Lower leg skin (tissue), 3 donors: ENCODE data around the gene ADAD2.

Source experiments
- POLR2A ChIP-seq, 2 donors: fragments of 450-650 bp; IDR thresholded peaks; one replicate each; pipeline ENCODE4 v1.6.1; 2016 to 2017; ENCODE audit warnings: antibody characterized with exemption in 2 of 2, mild to moderate bottlenecking in 1 of 2, moderate library complexity in 1 of 2
- TF ChIP-seq, protein P1 (sequence below), 3 donors: fragments of 450-650 bp; IDR thresholded peaks; one replicate each; pipeline ENCODE4 v1.5.1; 2016; ENCODE audit warnings: antibody characterized with exemption in 3 of 3, mild to moderate bottlenecking in 3 of 3, moderate library complexity in 2 of 3

DNA sequence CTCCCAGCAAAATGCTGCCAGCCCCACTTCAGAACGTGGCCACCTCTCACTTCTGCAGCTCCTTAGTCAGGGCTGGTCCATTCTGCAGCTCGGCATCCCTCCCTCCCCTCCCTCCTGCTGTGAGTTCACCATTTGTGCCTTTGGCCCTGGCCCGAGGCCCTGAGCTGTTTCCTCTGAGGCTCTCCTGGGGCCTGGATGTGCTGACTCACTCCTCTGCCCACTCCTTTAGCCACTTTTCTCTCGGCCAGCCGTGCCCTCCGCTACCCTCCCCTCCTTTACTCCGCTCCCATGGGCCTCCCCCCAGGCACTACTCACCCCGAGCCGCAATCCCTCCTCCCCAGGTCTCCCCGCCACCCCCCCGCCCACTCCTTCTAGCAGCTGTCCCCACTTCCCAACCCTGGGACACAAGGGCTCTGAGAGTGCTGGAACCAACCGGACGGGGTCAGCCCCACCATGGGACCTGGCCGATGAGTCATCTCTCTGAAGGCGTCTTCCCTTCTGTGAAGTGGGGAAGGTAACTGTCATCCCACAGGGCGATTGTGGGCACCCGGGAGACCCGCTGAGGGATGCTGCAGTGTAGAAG, 37.4 kb downstream of the ADAD2 start:
- no peak for TF ChIP-seq POLR2A (IDR thresholded peaks at IDR 0.05)
- TF ChIP-seq, protein P1, sequence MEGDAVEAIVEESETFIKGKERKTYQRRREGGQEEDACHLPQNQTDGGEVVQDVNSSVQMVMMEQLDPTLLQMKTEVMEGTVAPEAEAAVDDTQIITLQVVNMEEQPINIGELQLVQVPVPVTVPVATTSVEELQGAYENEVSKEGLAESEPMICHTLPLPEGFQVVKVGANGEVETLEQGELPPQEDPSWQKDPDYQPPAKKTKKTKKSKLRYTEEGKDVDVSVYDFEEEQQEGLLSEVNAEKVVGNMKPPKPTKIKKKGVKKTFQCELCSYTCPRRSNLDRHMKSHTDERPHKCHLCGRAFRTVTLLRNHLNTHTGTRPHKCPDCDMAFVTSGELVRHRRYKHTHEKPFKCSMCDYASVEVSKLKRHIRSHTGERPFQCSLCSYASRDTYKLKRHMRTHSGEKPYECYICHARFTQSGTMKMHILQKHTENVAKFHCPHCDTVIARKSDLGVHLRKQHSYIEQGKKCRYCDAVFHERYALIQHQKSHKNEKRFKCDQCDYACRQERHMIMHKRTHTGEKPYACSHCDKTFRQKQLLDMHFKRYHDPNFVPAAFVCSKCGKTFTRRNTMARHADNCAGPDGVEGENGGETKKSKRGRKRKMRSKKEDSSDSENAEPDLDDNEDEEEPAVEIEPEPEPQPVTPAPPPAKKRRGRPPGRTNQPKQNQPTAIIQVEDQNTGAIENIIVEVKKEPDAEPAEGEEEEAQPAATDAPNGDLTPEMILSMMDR (IDR thresholded peaks at IDR 0.05): no peak
